NCI-H82 treated with DMSO at 0.1 percent for 48 hours (cell line): ENCODE results near the gene MOCOS.
"Not testable (repeated sequence)": the region's sequence is repeated elsewhere in the genome, so short reads cannot be mapped to it uniquely, and the experiment has no call there.

Experiments used
- DNase-seq: peaks from one replicate; lab custom pipeline; 2025; ENCODE audit not compliant: unreplicated experiment; lab: John Stamatoyannopoulos, UW

MOCOS gene

GRCh38 chr18:36199691-36200295 lies 12.5 kb downstream of the MOCOS start:
- no peak for DNase-seq

- DNase-seq, result no peak
Observed at GRCh38 chr18:36200354-36200771, 13.1 kb downstream of the MOCOS start.

- DNase-seq, result no peak
Observed at GRCh38 chr18:36201765-36202164, 14.5 kb downstream of the MOCOS start.

GRCh38 chr18:36203360-36203895 lies 16.1 kb downstream of the MOCOS start:
- no peak for DNase-seq

- DNase-seq, result no peak
Observed at GRCh38 chr18:36205166-36205565, 17.9 kb downstream of the MOCOS start.

DNA sequence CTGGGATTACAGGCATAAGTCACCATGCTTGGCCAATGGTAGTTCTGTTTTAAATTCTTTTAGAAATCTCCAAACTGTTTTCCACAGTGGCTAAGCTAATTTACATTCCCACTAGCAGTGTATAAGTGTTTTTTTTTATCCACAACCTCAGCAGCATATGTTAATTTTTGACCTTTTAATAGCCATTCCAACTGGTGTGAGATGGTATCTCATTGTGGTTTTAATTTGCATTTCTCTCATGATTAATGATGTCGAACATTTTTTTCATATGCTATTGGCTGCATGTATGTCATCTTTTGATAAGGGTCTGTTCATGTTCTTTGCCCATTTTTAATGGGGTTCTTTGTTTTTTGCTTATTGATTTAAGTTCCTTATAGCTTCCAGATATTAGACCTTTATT lies 20.0 kb downstream of the MOCOS start:
- DNase-seq, result no peak

DNA sequence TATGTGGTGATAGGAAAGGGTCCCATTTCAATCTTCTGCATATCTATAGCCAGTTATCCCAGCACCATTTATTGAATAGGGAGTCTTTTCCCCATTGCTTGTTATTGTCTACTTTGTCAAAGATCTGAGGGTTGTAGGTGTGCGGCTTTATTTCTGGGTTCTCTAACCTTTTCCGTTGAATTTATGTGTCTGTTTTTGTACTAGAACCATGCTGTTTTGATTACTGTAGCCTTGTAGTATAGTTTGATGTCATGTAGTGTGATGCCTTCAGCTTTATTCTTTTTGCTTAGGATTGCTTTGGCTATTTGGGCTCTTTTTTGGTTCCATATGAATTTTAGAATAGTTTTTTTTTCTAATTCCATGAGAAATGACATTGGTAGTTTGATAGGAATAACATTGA lies 20.7 kb downstream of the MOCOS start:
- not testable (repeated sequence) for DNase-seq

DNA sequence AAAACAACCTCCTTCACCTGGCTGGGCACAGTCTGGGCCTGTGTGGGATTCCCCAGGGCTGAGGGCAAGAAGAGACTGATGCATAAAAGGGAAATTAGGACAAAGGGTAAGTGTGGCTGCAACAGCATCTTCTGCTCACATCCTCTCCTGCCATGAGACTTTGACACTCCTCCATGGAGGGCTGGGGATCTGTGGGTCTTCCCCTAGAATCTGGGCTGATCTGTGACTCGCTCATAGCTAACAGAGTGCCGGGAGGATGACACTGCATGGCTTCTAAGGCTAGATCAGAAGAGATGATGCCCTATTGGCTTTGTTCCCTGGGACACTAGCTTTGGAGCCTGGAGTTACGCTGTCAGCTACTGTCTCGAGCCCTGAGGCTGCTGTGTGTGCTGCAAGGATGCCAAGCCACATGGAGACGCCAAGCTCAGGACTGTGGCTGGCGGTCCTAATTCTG lies 24.3 kb downstream of the MOCOS start:
- DNase-seq, result no peak

GRCh38 chr18:36212301-36213171 lies 25.2 kb downstream of the MOCOS start:
- no peak for DNase-seq

GRCh38 chr18:36214811-36215210 lies 27.5 kb downstream of the MOCOS start:
- no peak for DNase-seq

DNA sequence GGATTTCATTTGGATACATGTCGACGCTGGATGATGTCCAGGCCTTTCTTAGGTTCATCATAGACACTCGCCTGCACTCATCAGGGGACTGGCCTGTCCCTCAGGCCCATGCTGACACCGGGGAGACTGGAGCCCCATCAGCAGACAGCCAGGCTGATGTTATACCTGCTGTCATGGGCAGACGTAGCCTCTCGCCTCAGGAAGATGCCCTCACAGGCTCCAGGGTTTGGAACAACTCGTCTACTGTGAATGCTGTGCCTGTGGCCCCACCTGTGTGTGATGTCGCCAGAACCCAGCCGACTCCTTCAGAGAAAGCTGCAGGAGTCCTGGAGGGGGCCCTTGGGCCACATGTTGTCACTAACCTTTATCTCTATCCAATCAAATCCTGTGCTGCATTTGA lies 28.3 kb downstream of the MOCOS start:
- no peak for DNase-seq

DNA sequence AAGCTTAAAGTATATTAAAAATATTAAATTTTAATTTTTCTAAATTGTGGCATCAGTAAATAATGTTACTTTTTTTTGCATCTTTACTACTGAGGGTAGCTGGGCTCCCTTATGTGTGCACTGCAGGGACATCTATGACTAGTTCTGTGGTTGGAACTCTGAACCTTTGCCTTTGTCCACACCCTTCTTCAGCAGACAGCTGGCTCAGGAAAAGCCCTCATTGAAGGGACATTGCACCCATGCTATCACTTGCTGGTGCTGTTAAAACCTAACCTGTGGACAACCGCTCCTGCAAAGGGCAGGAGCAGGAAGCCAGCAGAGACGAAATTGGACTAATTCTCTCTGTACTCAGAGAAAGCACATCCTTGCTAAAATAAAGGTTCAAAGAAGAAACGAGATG lies 30.1 kb downstream of the MOCOS start:
- DNase-seq, result no peak

- DNase-seq, result no peak
Observed at GRCh38 chr18:36229188-36229587, 41.9 kb downstream of the MOCOS start.

- not testable (repeated sequence) for DNase-seq
Observed at GRCh38 chr18:36240510-36240909, 53.2 kb downstream of the MOCOS start.

- no peak for DNase-seq
Observed at GRCh38 chr18:36241831-36242230, 54.5 kb downstream of the MOCOS start.

GRCh38 chr18:36247036-36247435 lies 59.7 kb downstream of the MOCOS start:
- DNase-seq, result no peak

- DNase-seq, result no peak
Observed at GRCh38 chr18:36249392-36249791, 62.1 kb downstream of the MOCOS start.

- DNase-seq, result no peak
Observed at GRCh38 chr18:36250827-36251226, 63.5 kb downstream of the MOCOS start.

GRCh38 chr18:36255072-36255698 lies 67.9 kb downstream of the MOCOS start:
- no peak for DNase-seq

- no peak for DNase-seq
Observed at GRCh38 chr18:36256094-36256493, 68.8 kb downstream of the MOCOS start.

- DNase-seq, result no peak
Observed at GRCh38 chr18:36262971-36263370, 75.7 kb downstream of the MOCOS start.

GRCh38 chr18:36264283-36264682 lies 77.0 kb downstream of the MOCOS start:
- DNase-seq, result no peak
